GM18502 (cell line): ENCODE results near the gene F2.
"Not testable (repeated sequence)": the region's sequence is repeated elsewhere in the genome, so short reads cannot be mapped to it uniquely, and the experiment has no call there.

Experiments used
- ATAC-seq: cut with Tn5 transposase; IDR thresholded peaks from one replicate; pipeline ENCODE4 v1.9.1; 2021; ENCODE audit warnings: mild to moderate bottlenecking; ENCODE audit not compliant: unreplicated experiment, poor library complexity

Gene F2

GRCh38 chr11:46682773-46683752, 36.0 kb upstream of the F2 start:
- no peak for ATAC-seq

GRCh38 chr11:46684367-46684766, 34.6 kb upstream of the F2 start:
- ATAC-seq: no peak

- no peak for ATAC-seq
Observed at GRCh38 chr11:46686886-46687795, 31.9 kb upstream of the F2 start.

- ATAC-seq: no peak
Observed at GRCh38 chr11:46690702-46691101, 28.3 kb upstream of the F2 start.

GRCh38 chr11:46692450-46692849, 26.6 kb upstream of the F2 start:
- ATAC-seq: no peak

GRCh38 chr11:46693597-46694012, 25.4 kb upstream of the F2 start:
- no peak for ATAC-seq

GRCh38 chr11:46694072-46694471, 24.9 kb upstream of the F2 start:
- no peak for ATAC-seq

GRCh38 chr11:46694607-46695006, 24.4 kb upstream of the F2 start:
- ATAC-seq: no peak

GRCh38 chr11:46695345-46696211, 23.4 kb upstream of the F2 start:
- ATAC-seq: no peak

GRCh38 chr11:46696212-46696558, 22.8 kb upstream of the F2 start:
- ATAC-seq: no peak

- no peak for ATAC-seq
Observed at GRCh38 chr11:46697303-46697702, 21.7 kb upstream of the F2 start.

- no peak for ATAC-seq
Observed at GRCh38 chr11:46697723-46698122, 21.3 kb upstream of the F2 start.

GRCh38 chr11:46698597-46698996, 20.4 kb upstream of the F2 start:
- no peak for ATAC-seq

GRCh38 chr11:46700241-46701077, 18.6 kb upstream of the F2 start, which contains the start of the genes ARHGAP1 and ZNF408:
TSS of gene ARHGAP1 (minus strand) at chr11:46700619. CDS start at chr11:46696107, 4,512 bp downstream.
TSS of gene ZNF408 (plus strand) at chr11:46701031. CDS start at chr11:46701048, 17 bp downstream.
- peak; percentile 88 for ATAC-seq

GRCh38 chr11:46701078-46701654, 17.8 kb upstream of the F2 start:
- ATAC-seq: peak; percentile 4

- no peak for ATAC-seq
Observed at GRCh38 chr11:46705070-46705688, 13.8 kb upstream of the F2 start.

- ATAC-seq: no peak
Observed at GRCh38 chr11:46706886-46707285, 12.1 kb upstream of the F2 start.

GRCh38 chr11:46709351-46709750, 9.7 kb upstream of the F2 start:
- not testable (repeated sequence) for ATAC-seq
